PC-9 (cell line): Measurements from ENCODE around the gene FBXO5. TPM values are rescaled to one million over a fixed set of nuclear protein-coding genes. Genes with fewer than 3 reads are reported as not detected.

Source experiments
- BruUV-seq: library from RNA; stranded (reverse); fragments of 400-500 nt; replicated peaks from 2 replicates; lab custom pipeline; 2021; lab: Mats Ljungman, UMichigan
- CTCF ChIA-PET: fragments of 300-600 bp; sonication (Branson Sonifier 250); formaldehyde crosslinking; loops from one replicate; lab custom pipeline; 2022; ENCODE audit warnings: antibody characterized with exemption; lab: Charles Lee
- POLR2A ChIA-PET: fragments of 300-600 bp; sonication (Branson Sonifier 250); formaldehyde crosslinking; loops from one replicate; lab custom pipeline; 2022; ENCODE audit warnings: antibody characterized with exemption; ENCODE audit not compliant: unreplicated experiment; lab: Charles Lee
- DNase-seq, 2 experiments: peaks; one replicate each; pipeline versions ENCODE4 v3.0.0 to v3.0.0-alpha.2; 2015 to 2022; ENCODE audit warnings: mixed read lengths in 1 of 2
- H2AFZ ChIP-seq: fragments of 200-600 bp; sonication (generic); 2 replicates; pipeline ENCODE4 v1.8.1; 2017; ENCODE audit warnings: antibody characterized with exemption
- H3F3A ChIP-seq: fragments of 200-600 bp; sonication (generic); 2 replicates; pipeline ENCODE4 v1.8.1; 2017; ENCODE audit warnings: antibody characterized with exemption, mild to moderate bottlenecking, low read depth; ENCODE audit not compliant: insufficient read depth
- H3K27ac ChIP-seq: fragments of 200-600 bp; sonication (generic); 2 replicates; pipeline ENCODE4 v1.6.1; 2016; ENCODE audit warnings: mixed run types
- H3K27me3 ChIP-seq: fragments of 200-600 bp; sonication (generic); 2 replicates; pipeline ENCODE4 v1.6.1; 2016; ENCODE audit warnings: low read depth, mixed run types; ENCODE audit not compliant: insufficient read depth
- H3K36me3 ChIP-seq: fragments of 200-600 bp; sonication (generic); 2 replicates; pipeline ENCODE4 v1.6.1; 2016; ENCODE audit warnings: low read depth, mixed run types
- H3K4me1 ChIP-seq: fragments of 200-600 bp; sonication (generic); replicated peaks from 2 replicates; pipeline ENCODE4 v1.6.1; 2016; ENCODE audit warnings: mixed run types; ENCODE audit not compliant: insufficient read depth
- H3K4me2 ChIP-seq: fragments of 200-600 bp; sonication (generic); 2 replicates; pipeline ENCODE4 v1.6.1; 2017; ENCODE audit warnings: mixed run types
- H3K4me3 ChIP-seq: fragments of 200-600 bp; sonication (generic); 2 replicates; pipeline ENCODE4 v1.6.1; 2016; ENCODE audit warnings: mixed run types
- H3K79me2 ChIP-seq: fragments of 200-600 bp; sonication (generic); 2 replicates; pipeline ENCODE4 v1.6.1; 2017; ENCODE audit warnings: low read depth, mixed run types
- H3K9me2 ChIP-seq: fragments of 200-600 bp; sonication (generic); 2 replicates; pipeline ENCODE4 v1.8.1; 2017; ENCODE audit warnings: mild to moderate bottlenecking; ENCODE audit not compliant: insufficient read depth
- H3K9me3 ChIP-seq: fragments of 200-600 bp; sonication (generic); 2 replicates; pipeline ENCODE4 v1.8.1; 2016; ENCODE audit warnings: low read depth; ENCODE audit not compliant: insufficient read depth
- H4K20me1 ChIP-seq: fragments of 200-600 bp; sonication (generic); 2 replicates; pipeline ENCODE4 v1.8.1; 2017; ENCODE audit not compliant: insufficient read depth
- EZH2 ChIP-seq: fragments of 200-600 bp; sonication (generic); IDR thresholded peaks from 2 replicates; pipeline ENCODE4 v1.8.0; 2017; ENCODE audit warnings: antibody characterized with exemption, low read depth
- intact Hi-C: fragments of 100-400 bp; cut with micrococcal nuclease; formaldehyde crosslinking; loops from one replicate; pipeline ENCODE4 v1.10.0; 2022; ENCODE audit not compliant: unreplicated experiment
- total RNA-seq: library from RNA; stranded (reverse); gene quantifications from 2 replicates; pipeline ENCODE4 v1.2.3, GENCODE V29; 2021
- TF ChIP-seq, protein P1 (sequence below): fragments of 200-600 bp; sonication (generic); conservative IDR thresholded peaks from 2 replicates; pipeline ENCODE4 v1.6.1; 2017; ENCODE audit warnings: mixed run types, antibody characterized with exemption, mild to moderate bottlenecking, moderate library complexity

The FBXO5 gene
- total RNA-seq, 1 experiment from 2014 or later = 20.6 TPM

DNA sequence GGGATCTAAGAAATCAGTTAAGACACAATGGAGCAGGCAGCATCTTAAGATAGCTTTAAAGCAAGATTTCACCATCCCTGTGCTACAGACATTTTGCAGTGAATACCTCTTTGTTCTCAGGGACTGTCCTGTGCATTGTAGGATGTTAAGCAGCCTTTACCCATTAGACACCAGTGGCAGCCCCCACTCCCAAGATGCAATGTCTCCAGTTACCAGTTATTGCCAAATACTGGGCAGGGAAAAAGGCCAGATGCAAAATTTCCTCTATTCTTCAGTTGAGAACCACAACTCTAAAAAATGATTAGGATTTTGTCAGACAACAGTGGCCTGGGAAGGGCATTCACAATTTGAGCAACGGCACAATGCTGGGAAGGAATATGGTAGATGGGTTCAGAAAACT is 6.1 kb downstream of the FBXO5 start:
- peaks cover 40% of the 10 kb centered on the region for H3K36me3 ChIP-seq

DNA sequence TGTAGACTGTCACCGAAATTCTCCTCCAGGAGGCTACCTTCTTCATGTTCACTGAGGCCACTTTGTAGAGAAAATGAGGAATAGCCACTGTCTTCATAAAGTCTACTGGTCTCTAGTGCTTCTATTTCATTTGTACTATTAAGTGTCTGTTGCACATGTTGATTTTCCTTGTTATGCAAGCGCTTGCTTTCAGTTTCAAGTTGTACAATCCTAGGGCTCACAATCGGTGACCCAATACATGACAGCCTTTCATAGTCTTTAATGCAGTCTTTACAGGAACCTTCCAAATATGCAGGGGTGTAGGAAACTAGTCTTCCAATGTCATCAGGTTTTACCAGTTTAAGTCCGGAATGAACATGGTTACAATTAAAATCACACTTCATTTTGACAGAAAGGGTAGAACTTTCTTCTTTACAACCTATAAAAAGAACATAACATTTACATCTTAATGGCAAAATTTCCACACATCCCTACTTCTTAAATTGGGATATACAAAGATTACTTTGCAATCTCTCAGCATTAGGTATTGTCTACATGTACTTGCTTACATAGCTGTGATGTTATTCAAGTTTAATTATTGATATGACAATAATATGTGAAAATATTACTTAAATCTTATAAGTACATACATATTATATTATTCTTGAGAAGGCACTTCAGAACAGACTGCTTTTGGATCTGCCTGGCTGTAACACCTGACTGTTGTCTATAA is 7.5 kb downstream of the FBXO5 start:
- no peak for DNase-seq
- Histone ChIP-seq H3F3A (peaks cover 18% of the 10 kb centered on the region), H3K27me3 (no peaks in the 10 kb centered on the region), H3K4me1 (peaks cover 15% of the 10 kb centered on the region), H3K9me3 (no peaks in the 10 kb centered on the region), H3K36me3 (peaks cover 49% of the 10 kb centered on the region), H3K27ac (no peak overlapping the region), H2AFZ (no peak overlapping the region), H3K4me3 (no peak overlapping the region), H3K9me2 (no peaks in the 10 kb centered on the region), H3K79me2 (peaks cover 74% of the 10 kb centered on the region), H3K4me2 (no peak overlapping the region), H4K20me1 (peaks cover 4% of the 10 kb centered on the region; the same call in 1 of the 2 replicates)
- BruUV-seq = no TSS peak
- intact Hi-C loops = no loop called here
- ChIA-PET CTCF (no interaction called here), POLR2A (no interaction called here)
- TF ChIP-seq, protein P1, sequence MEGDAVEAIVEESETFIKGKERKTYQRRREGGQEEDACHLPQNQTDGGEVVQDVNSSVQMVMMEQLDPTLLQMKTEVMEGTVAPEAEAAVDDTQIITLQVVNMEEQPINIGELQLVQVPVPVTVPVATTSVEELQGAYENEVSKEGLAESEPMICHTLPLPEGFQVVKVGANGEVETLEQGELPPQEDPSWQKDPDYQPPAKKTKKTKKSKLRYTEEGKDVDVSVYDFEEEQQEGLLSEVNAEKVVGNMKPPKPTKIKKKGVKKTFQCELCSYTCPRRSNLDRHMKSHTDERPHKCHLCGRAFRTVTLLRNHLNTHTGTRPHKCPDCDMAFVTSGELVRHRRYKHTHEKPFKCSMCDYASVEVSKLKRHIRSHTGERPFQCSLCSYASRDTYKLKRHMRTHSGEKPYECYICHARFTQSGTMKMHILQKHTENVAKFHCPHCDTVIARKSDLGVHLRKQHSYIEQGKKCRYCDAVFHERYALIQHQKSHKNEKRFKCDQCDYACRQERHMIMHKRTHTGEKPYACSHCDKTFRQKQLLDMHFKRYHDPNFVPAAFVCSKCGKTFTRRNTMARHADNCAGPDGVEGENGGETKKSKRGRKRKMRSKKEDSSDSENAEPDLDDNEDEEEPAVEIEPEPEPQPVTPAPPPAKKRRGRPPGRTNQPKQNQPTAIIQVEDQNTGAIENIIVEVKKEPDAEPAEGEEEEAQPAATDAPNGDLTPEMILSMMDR = no peak
- no peak for TF ChIP-seq EZH2

More for the DNA sequence above, 6.1 kb downstream of the FBXO5 start:
- no peaks in the 10 kb centered on the region for H3K27me3 ChIP-seq
- no peaks in the 10 kb centered on the region for H3K9me3 ChIP-seq
- no peak for TF ChIP-seq EZH2
- TF ChIP-seq, protein P1 = no peak
- H3K27ac ChIP-seq = no peak overlapping the region
- no peak overlapping the region for H3K4me2 ChIP-seq
- ChIA-PET CTCF (no interaction called here), POLR2A (no interaction called here)
- H3F3A ChIP-seq = peaks cover 13% of the 10 kb centered on the region
- H3K9me2 ChIP-seq = no peaks in the 10 kb centered on the region
- H3K4me3 ChIP-seq = no peak overlapping the region
- H2AFZ ChIP-seq = no peak overlapping the region
- intact Hi-C loops = no loop called here
- H3K79me2 ChIP-seq = peaks cover 88% of the 10 kb centered on the region
- peaks cover 26% of the 10 kb centered on the region for H3K4me1 ChIP-seq
- no TSS peak for BruUV-seq
- H4K20me1 ChIP-seq = peaks cover 15% of the 10 kb centered on the region
- DNase-seq = no peak

DNA sequence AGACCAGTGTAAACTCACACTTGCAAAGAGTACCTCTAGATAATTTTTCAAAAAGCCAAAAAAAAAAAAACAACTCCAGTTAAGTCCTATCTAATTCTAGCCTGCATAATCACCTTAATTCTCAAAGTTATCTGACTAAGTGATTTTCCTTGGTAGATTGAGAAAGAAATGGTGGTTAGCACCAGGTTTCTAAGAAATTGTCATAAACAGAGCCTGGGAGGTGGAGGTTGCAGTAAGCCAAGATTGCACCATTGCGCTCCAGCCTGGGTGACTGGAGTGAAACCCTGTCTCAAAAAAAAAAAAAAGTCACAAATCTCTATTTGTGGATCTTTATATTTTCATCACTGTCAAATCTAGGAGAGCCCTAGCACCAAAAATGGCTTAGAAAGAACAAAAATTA is 8.9 kb downstream of the FBXO5 start:
- Histone ChIP-seq H2AFZ (no peak overlapping the region), H3K27ac (no peak overlapping the region), H3K9me2 (no peaks in the 10 kb centered on the region), H3K79me2 (peaks cover 60% of the 10 kb centered on the region), H3K9me3 (no peaks in the 10 kb centered on the region; the same call in 1 of the 2 replicates), H3K36me3 (peaks cover 55% of the 10 kb centered on the region), H3K4me2 (no peak overlapping the region), H3K4me3 (no peak overlapping the region), H3K4me1 (peaks cover under 1% of the 10 kb centered on the region), H3K27me3 (no peaks in the 10 kb centered on the region), H4K20me1 (peaks cover 3% of the 10 kb centered on the region; the same call in 1 of the 2 replicates), H3F3A (peaks cover 32% of the 10 kb centered on the region)
- ChIA-PET CTCF (interaction anchor here (0.6 kb wide), 1 partner anchor 1166 kb away, joined by 11 read pairs; no protein-coding TSS in a partner anchor), POLR2A (no interaction called here)
- BruUV-seq = no TSS peak
- intact Hi-C loops = no loop called here
- DNase-seq = no peak
- TF ChIP-seq EZH2 = no peak
- TF ChIP-seq, protein P1 = no peak
